CD4-positive, alpha-beta T cell treated with Interleukin-1 beta for 1 hour (primary cell): ENCODE results near the gene ADAMTSL5.

Source experiments
- DNase-seq, 2 donors: peaks; one replicate each; pipeline ENCODE4 v3.0.0-alpha.2; 2020 to 2022

Gene ADAMTSL5

GRCh38 chr19:1495051-1495798 is 17.6 kb downstream of the ADAMTSL5 start:
- no peak for DNase-seq

- no peak for DNase-seq
Measured at GRCh38 chr19:1494115-1494815, 18.6 kb downstream of the ADAMTSL5 start.

- DNase-seq = no peak
Measured at GRCh38 chr19:1492474-1493006, 20.3 kb downstream of the ADAMTSL5 start.

- no peak for DNase-seq
Measured at GRCh38 chr19:1491849-1492170, 21.0 kb downstream of the ADAMTSL5 start.

- no peak for DNase-seq
Measured at GRCh38 chr19:1491114-1491848, 21.5 kb downstream of the ADAMTSL5 start, which contains the start of gene REEP6. Gene REEP6 (plus strand): TSS chr19:1491181. CDS start chr19:1491270, 89 bp downstream.

GRCh38 chr19:1490311-1491113 is 22.3 kb downstream of the ADAMTSL5 start, which contains the start of gene PCSK4:
Gene PCSK4 (minus strand): TSS chr19:1490350. CDS start chr19:1490346, 4 bp downstream.
- DNase-seq = peak; percentile 97 to 98

GRCh38 chr19:1489463-1490310 is 23.1 kb downstream of the ADAMTSL5 start:
- no peak for DNase-seq

- DNase-seq = no peak
Measured at GRCh38 chr19:1488282-1488601, 24.6 kb downstream of the ADAMTSL5 start.

- DNase-seq = no peak
Measured at GRCh38 chr19:1487576-1488281, 25.1 kb downstream of the ADAMTSL5 start.

GRCh38 chr19:1486720-1487575 is 25.9 kb downstream of the ADAMTSL5 start:
- DNase-seq = no peak

- no peak for DNase-seq
Measured at GRCh38 chr19:1483979-1484428, 28.8 kb downstream of the ADAMTSL5 start.

- no peak for DNase-seq
Measured at GRCh38 chr19:1483131-1483978, 29.5 kb downstream of the ADAMTSL5 start.

- no peak for DNase-seq
Measured at GRCh38 chr19:1482361-1483130, 30.3 kb downstream of the ADAMTSL5 start.

GRCh38 chr19:1481893-1482360 is 30.9 kb downstream of the ADAMTSL5 start:
- no peak for DNase-seq

GRCh38 chr19:1481224-1481892 is 31.5 kb downstream of the ADAMTSL5 start:
- no peak for DNase-seq

GRCh38 chr19:1478934-1479707 is 33.7 kb downstream of the ADAMTSL5 start, which contains the start of gene C19orf25:
Gene C19orf25 (minus strand): TSS chr19:1479215. CDS start chr19:1478903, 312 bp downstream.
- DNase-seq = peak; percentile 92 to 93
